Hepatocyte (in vitro differentiated cells): ENCODE measurements around the gene NACA2. TPM values are rescaled to one million over a fixed set of nuclear protein-coding genes. Genes with fewer than 3 reads are reported as not detected.

Source experiments
- DNase-seq: peaks from one replicate; pipeline ENCODE4 v3.0.0-alpha.2; 2016; ENCODE audit warnings: low spot score
- H2AFZ ChIP-seq: fragments of 200-600 bp; sonication (generic); 2 replicates; pipeline ENCODE4 v1.6.0; 2016; ENCODE audit warnings: antibody characterized with exemption, mild to moderate bottlenecking
- H3K27ac ChIP-seq: fragments of 200-600 bp; sonication (generic); 2 replicates; pipeline ENCODE4 v1.5.1; 2016; ENCODE audit warnings: mild to moderate bottlenecking
- H3K27me3 ChIP-seq: fragments of 200-600 bp; sonication (generic); 2 replicates; pipeline ENCODE4 v1.6.1; 2016
- H3K36me3 ChIP-seq: fragments of 200-600 bp; sonication (generic); replicated peaks from 2 replicates; pipeline ENCODE4 v1.5.1; 2016; ENCODE audit warnings: low read depth; ENCODE audit not compliant: insufficient read depth
- H3K4me1 ChIP-seq: fragments of 200-600 bp; sonication (generic); 2 replicates; pipeline ENCODE4 v1.5.1; 2016; ENCODE audit warnings: mild to moderate bottlenecking, moderate library complexity; ENCODE audit not compliant: insufficient read depth
- H3K4me2 ChIP-seq: fragments of 200-600 bp; sonication (generic); 2 replicates; pipeline ENCODE4 v1.6.0; 2016
- H3K4me3 ChIP-seq: fragments of 200-600 bp; sonication (generic); 2 replicates; pipeline ENCODE4 v1.5.1; 2016; ENCODE audit warnings: mild to moderate bottlenecking
- H3K79me2 ChIP-seq: fragments of 200-600 bp; sonication (generic); 2 replicates; pipeline ENCODE4 v1.6.0; 2017; ENCODE audit warnings: mild to moderate bottlenecking
- H3K9me2 ChIP-seq: fragments of 200-600 bp; sonication (generic); replicated peaks from 2 replicates; pipeline ENCODE4 v1.6.0; 2017; ENCODE audit warnings: mild to moderate bottlenecking; ENCODE audit not compliant: insufficient read depth
- H3K9me3 ChIP-seq: fragments of 200-600 bp; sonication (generic); 2 replicates; pipeline ENCODE4 v1.5.1; 2016; ENCODE audit warnings: low read depth, mild to moderate bottlenecking
- H4K20me1 ChIP-seq: fragments of 200-600 bp; sonication (generic); 2 replicates; pipeline ENCODE4 v1.6.0; 2016; ENCODE audit warnings: mild to moderate bottlenecking; ENCODE audit not compliant: insufficient read depth, poor library complexity, severe bottlenecking
- CTCF ChIP-seq: fragments of 200-600 bp; sonication (generic); IDR thresholded peaks from 2 replicates; pipeline ENCODE4 v1.5.1; 2016; ENCODE audit warnings: antibody characterized with exemption, mild to moderate bottlenecking; ENCODE audit not compliant: poor library complexity
- EZH2 ChIP-seq: fragments of 200-600 bp; sonication (generic); IDR thresholded peaks from 2 replicates; pipeline ENCODE4 v1.6.1; 2016; ENCODE audit warnings: antibody characterized with exemption, mild to moderate bottlenecking, borderline replicate concordance
- EZH2phosphoT487 ChIP-seq: fragments of 200-600 bp; sonication (generic); IDR thresholded peaks from one replicate; pipeline ENCODE4 v1.6.1; 2018; ENCODE audit warnings: antibody characterized with exemption, mild to moderate bottlenecking, low read depth, moderate library complexity; ENCODE audit not compliant: unreplicated experiment, severe bottlenecking
- whole genome bisulfite sequencing: methylation state at CpG from one replicate; pipeline ENCODE4 v1.1.6; 2016; ENCODE audit warnings: low lambda C conversion rate; ENCODE audit errors: missing lambda C conversion rate; 5-methylcytosine and 5-hydroxymethylcytosine counted together
- polyA plus RNA-seq: library from polyadenylated mRNA; unstranded; fragments of >200 nt; fragmentation: Nextera tagmentation; extraction: Ambion mirVana; gene quantifications from 2 replicates; pipeline ENCODE4 v1.2.1, GENCODE V29; 2016
- total RNA-seq: library from RNA; depleted of rRNA; stranded (reverse); fragments of >200 nt; gene quantifications from 2 replicates; pipeline ENCODE4 v1.2.3, GENCODE V29; 2014

Gene NACA2
- total and polyA plus RNA-seq, 2 experiments from 2014 or later = not detected

DNA sequence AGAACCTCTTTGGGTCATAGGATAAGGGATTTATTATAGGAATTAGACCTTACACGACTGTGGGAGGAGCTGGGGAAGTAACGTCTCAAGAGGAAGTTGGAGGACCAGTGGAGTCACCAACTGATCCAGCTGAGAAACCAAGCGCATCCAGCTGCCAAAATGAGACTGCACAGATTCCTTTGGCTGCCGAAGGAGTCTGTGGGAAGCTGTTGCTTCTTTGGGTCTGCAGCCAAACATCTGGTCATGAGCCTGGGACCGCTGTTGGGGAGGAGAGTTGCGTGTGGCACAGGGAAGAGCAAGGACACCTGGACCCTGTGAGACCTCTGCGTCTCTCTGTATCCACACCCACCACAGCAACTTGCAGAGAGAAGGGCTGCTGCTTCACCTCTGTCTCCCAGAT, 2.4 kb upstream of the NACA2 start:
- TF ChIP-seq EZH2 (no peak), CTCF (no peak), EZH2phosphoT487 (no peak)
- Histone ChIP-seq H3K9me2 (no peaks in the 10 kb centered on the region), H2AFZ (no peak overlapping the region), H3K4me3 (no peak overlapping the region), H3K4me1 (no peaks in the 10 kb centered on the region), H3K27me3 (peaks cover 7% of the 10 kb centered on the region), H3K36me3 (no peaks in the 10 kb centered on the region), H3K79me2 (no peaks in the 10 kb centered on the region), H3K27ac (no peak overlapping the region), H3K4me2 (no peak overlapping the region), H3K9me3 (no peaks in the 10 kb centered on the region), H4K20me1 (no peaks in the 10 kb centered on the region)
- DNase-seq = no peak
- whole genome bisulfite sequencing = 73% methylated on average over 7 of the region's 7 CpGs

DNA sequence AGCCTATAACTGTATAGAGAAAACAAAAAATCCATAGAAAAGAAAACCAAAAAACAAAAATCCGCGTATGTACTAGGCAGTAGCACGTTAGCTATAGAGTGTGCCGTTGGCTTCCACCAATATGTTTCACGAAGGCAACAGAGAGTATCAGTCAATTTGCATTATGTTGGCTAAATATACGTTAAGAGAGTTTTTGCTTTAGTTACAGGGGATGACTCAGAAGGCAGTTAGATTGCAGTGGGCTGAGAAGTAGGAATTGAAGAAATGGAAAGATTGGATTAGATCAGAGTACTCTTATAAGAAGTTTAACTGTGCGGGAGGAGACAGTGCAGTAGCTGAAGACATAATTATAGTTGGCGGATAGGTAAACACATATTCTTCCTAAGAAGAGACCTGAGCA, 911 bp upstream of the NACA2 start:
- H3K79me2 ChIP-seq = no peaks in the 10 kb centered on the region
- no peak for TF ChIP-seq CTCF
- TF ChIP-seq EZH2 = no peak
- TF ChIP-seq EZH2phosphoT487 = no peak
- H3K27me3 ChIP-seq = peaks cover 7% of the 10 kb centered on the region
- no peak overlapping the region for H3K4me3 ChIP-seq
- no peaks in the 10 kb centered on the region for H3K36me3 ChIP-seq
- no peak overlapping the region for H3K4me2 ChIP-seq
- H4K20me1 ChIP-seq = no peaks in the 10 kb centered on the region
- H3K27ac ChIP-seq = no peak overlapping the region
- no peak overlapping the region for H2AFZ ChIP-seq
- no peaks in the 10 kb centered on the region for H3K9me3 ChIP-seq
- no peaks in the 10 kb centered on the region for H3K4me1 ChIP-seq
- DNase-seq = no peak
- 87% methylated on average over 8 of the region's 8 CpGs for WGBS
- H3K9me2 ChIP-seq = no peaks in the 10 kb centered on the region

DNA sequence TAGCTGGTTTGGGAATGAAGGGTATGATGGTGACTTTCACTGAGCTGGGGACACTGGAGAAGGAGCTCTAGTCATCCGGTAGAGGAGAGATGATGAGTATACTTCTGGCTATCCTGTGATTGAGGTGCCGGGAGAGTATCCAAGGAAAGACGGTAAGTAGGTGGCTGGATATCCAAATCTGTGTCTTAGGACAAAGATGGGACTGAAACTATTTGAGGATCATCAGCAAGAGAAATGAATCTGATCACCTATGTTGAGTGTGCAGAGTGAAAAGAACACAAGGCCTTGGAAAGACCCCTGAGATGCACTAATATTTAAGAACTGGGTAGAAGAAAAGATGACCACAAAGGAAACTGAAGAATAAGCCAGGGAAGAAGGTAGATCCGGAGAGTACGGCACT, 1.0 kb downstream of the NACA2 start:
- Histone ChIP-seq H3K9me2 (no peaks in the 10 kb centered on the region), H3K9me3 (no peaks in the 10 kb centered on the region), H3K36me3 (no peaks in the 10 kb centered on the region), H2AFZ (no peak overlapping the region), H3K27ac (no peak overlapping the region), H3K4me3 (no peak overlapping the region), H4K20me1 (no peaks in the 10 kb centered on the region), H3K4me1 (no peaks in the 10 kb centered on the region), H3K79me2 (no peaks in the 10 kb centered on the region), H3K4me2 (no peak overlapping the region), H3K27me3 (peaks cover 2% of the 10 kb centered on the region)
- no peak for DNase-seq
- TF ChIP-seq EZH2 = no peak
- no peak for TF ChIP-seq CTCF
- TF ChIP-seq EZH2phosphoT487 = no peak
- 85% methylated on average over 5 of the region's 5 CpGs for WGBS
